HCT116 (cell line): ENCODE data around the gene RNF186. TPM values are rescaled to one million over a fixed set of nuclear protein-coding genes. Genes with fewer than 3 reads are reported as not detected.
"Not testable (repeated sequence)": the region's sequence is repeated elsewhere in the genome, so short reads cannot be mapped to it uniquely, and the experiment has no call there.

Experiments used
- ATAC-seq: fragments of 200-7000 bp; cut with Tn5 transposase; 2 replicates; pipeline ENCODE4 v1.9.1; 2020; ENCODE audit warnings: mild to moderate bottlenecking, moderate library complexity
- BruUV-seq: library from RNA; stranded (reverse); fragments of 400-500 nt; replicated peaks from 2 replicates; lab custom pipeline; 2021; lab: Mats Ljungman, UMichigan
- CTCF ChIA-PET: fragments of 300-600 bp; sonication (Branson Sonifier 250); formaldehyde crosslinking; loops from one replicate; lab custom pipeline; 2021; ENCODE audit warnings: antibody characterized with exemption; lab: Charles Lee
- POLR2A ChIA-PET: fragments of 300-600, 350-600 bp; sonication (Branson Sonifier 250); formaldehyde crosslinking; loops from one replicate; lab custom pipeline; 2021; ENCODE audit warnings: antibody characterized with exemption; lab: Charles Lee
- RAD21 ChIA-PET, 2 experiments: fragments of 300-600 bp; sonication (Branson Sonifier 250); formaldehyde crosslinking; loops; one replicate each; lab custom pipeline; 2023; ENCODE audit warnings: low total read pairs in 2 of 2; ENCODE audit not compliant: uncharacterized antibody in 2 of 2, unreplicated experiment in 2 of 2, low non-redundant PET in 1 of 2; lab: Charles Lee
- DNase-seq: peaks from one replicate; pipeline ENCODE4 v3.0.0-alpha.2; 2010; ENCODE audit warnings: low read depth, low spot score
- H2AFZ ChIP-seq: fragments of 200-600 bp; shearing (Covaris generic), sonication (generic); 2 replicates; pipeline ENCODE4 v1.6.1; 2017; ENCODE audit warnings: low read depth, mixed run types, mixed read lengths, antibody characterized with exemption, low read length; ENCODE audit not compliant: poor library complexity, severe bottlenecking
- H3K27ac ChIP-seq: 2 replicates; pipeline ENCODE4 v1.5.1; 2012; ENCODE audit warnings: low read depth, low read length
- H3K27me3 ChIP-seq: fragments of 200-600 bp; sonication (generic); 2 replicates; pipeline ENCODE4 v1.6.1; 2016; ENCODE audit warnings: mixed run types, low read length, mixed read lengths; ENCODE audit not compliant: insufficient read depth
- H3K36me3 ChIP-seq, 2 experiments: fragments of 200-500 bp in 1 of 2; fragments of 200-600 bp in 1 of 2; sonication (Bioruptor generic) in 1 of 2; sonication (generic) in 1 of 2; 2 replicates each; pipeline versions ENCODE4 v1.5.1 to v1.6.1; 2014 to 2016; ENCODE audit warnings: low read length in 2 of 2, inconsistent platforms in 1 of 2, mixed read lengths in 1 of 2, mixed run types in 1 of 2; ENCODE audit not compliant: insufficient read depth in 2 of 2, control insufficient read depth in 1 of 2
- H3K4me1 ChIP-seq, 2 experiments: fragments of 200-600 bp in 1 of 2; sonication (generic) in 1 of 2; 2 replicates each; pipeline versions ENCODE4 v1.5.1 to v1.6.1; 2012 to 2017; ENCODE audit warnings: low read length in 2 of 2, inconsistent platforms in 1 of 2, mild to moderate bottlenecking in 1 of 2, mixed read lengths in 1 of 2, mixed run types in 1 of 2, moderate library complexity in 1 of 2; ENCODE audit not compliant: insufficient read depth in 2 of 2, control insufficient read depth in 1 of 2
- H3K4me2 ChIP-seq: fragments of 200-600 bp; sonication (generic); 2 replicates; pipeline ENCODE4 v1.6.1; 2017; ENCODE audit warnings: mixed run types, low read length, mixed read lengths
- H3K4me3 ChIP-seq, 2 experiments: fragments of 200-600 bp in 1 of 2; sonication (generic) in 1 of 2; replicated peaks in 1 of 2; 2 replicates each; pipeline ENCODE4 v1.5.1; 2011 to 2016; ENCODE audit warnings: low read length in 2 of 2, control low read depth in 1 of 2, low read depth in 1 of 2, mild to moderate bottlenecking in 1 of 2, mixed read lengths in 1 of 2, mixed run types in 1 of 2
- H3K79me2 ChIP-seq: fragments of 200-600 bp; sonication (generic); 2 replicates; pipeline ENCODE4 v1.6.1; 2017; ENCODE audit warnings: mild to moderate bottlenecking, mixed run types, low read length, moderate library complexity, mixed read lengths; ENCODE audit not compliant: insufficient read depth
- H3K9ac ChIP-seq: fragments of 200-600 bp; sonication (generic); 2 replicates; pipeline ENCODE4 v1.6.1; 2016; ENCODE audit warnings: low read length, mixed read lengths
- H3K9me2 ChIP-seq: fragments of 200-600 bp; sonication (generic), shearing (Covaris generic); 2 replicates; pipeline ENCODE4 v1.6.1; 2017; ENCODE audit warnings: mixed run types, mild to moderate bottlenecking, moderate library complexity; ENCODE audit not compliant: insufficient read depth
- H3K9me3 ChIP-seq, 2 experiments: fragments of 200-500 bp in 1 of 2; fragments of 200-600 bp in 1 of 2; sonication (Bioruptor generic) in 1 of 2; sonication (generic) in 1 of 2; 2 replicates each; pipeline ENCODE4 v1.6.1; 2014 to 2017; ENCODE audit warnings: low read length in 2 of 2, mixed read lengths in 2 of 2, inconsistent platforms in 1 of 2, low read depth in 1 of 2, mild to moderate bottlenecking in 1 of 2, mixed run types in 1 of 2, moderate library complexity in 1 of 2; ENCODE audit not compliant: control insufficient read depth in 1 of 2, insufficient read depth in 1 of 2
- H4K20me1 ChIP-seq: fragments of 200-600 bp; sonication (generic), shearing (Covaris generic); 2 replicates; pipeline ENCODE4 v1.6.1; 2017; ENCODE audit warnings: mixed run types, mild to moderate bottlenecking, moderate library complexity; ENCODE audit not compliant: insufficient read depth
- CEBPB ChIP-seq: IDR thresholded peaks from 2 replicates; pipeline ENCODE4 v1.6.1; 2012; ENCODE audit warnings: low read depth
- EGR1 ChIP-seq: IDR thresholded peaks from 2 replicates; pipeline ENCODE4 v1.6.1; 2012; ENCODE audit warnings: low read depth
- EZH2 ChIP-seq: fragments of 200-600 bp; sonication (generic); IDR thresholded peaks from 2 replicates; pipeline ENCODE4 v1.6.1; 2017; ENCODE audit warnings: antibody characterized with exemption, mixed run types
- MAX ChIP-seq: IDR thresholded peaks from 2 replicates; pipeline ENCODE4 v1.6.1; 2012
- POLR2A ChIP-seq: IDR thresholded peaks from 2 replicates; pipeline ENCODE4 v1.7.0; 2011; ENCODE audit warnings: borderline replicate concordance; ENCODE audit not compliant: insufficient read depth, insufficient read length; ENCODE audit errors: extremely low read depth
- POLR2AphosphoS5 ChIP-seq: IDR thresholded peaks from 2 replicates; pipeline ENCODE4 v1.6.1; 2011; ENCODE audit warnings: mild to moderate bottlenecking, low read depth, low read length, moderate library complexity
- RAD21 ChIP-seq: IDR thresholded peaks from 2 replicates; pipeline ENCODE4 v1.6.1; 2012; ENCODE audit warnings: low read depth, mild to moderate bottlenecking
- SRF ChIP-seq: IDR thresholded peaks from 2 replicates; pipeline ENCODE4 v1.6.1; 2012; ENCODE audit warnings: low read depth
- TCF7L2 ChIP-seq: IDR thresholded peaks from 2 replicates; pipeline ENCODE4 v1.7.0; 2011; ENCODE audit warnings: borderline replicate concordance, inconsistent platforms; ENCODE audit not compliant: insufficient read depth, insufficient read length; ENCODE audit errors: extremely low read depth
- YY1 ChIP-seq: IDR thresholded peaks from 2 replicates; pipeline ENCODE4 v1.6.1; 2011; ENCODE audit warnings: low read length, low read depth, moderate library complexity, mild to moderate bottlenecking; ENCODE audit not compliant: insufficient replicate concordance; ENCODE audit errors: extremely low read depth
- intact Hi-C: fragments of 100-400 bp; cut with micrococcal nuclease; formaldehyde crosslinking; loops from 2 replicates; pipeline ENCODE4 v1.10.0; 2022
- total RNA-seq: library from RNA; stranded (reverse); gene quantifications from one replicate; pipeline ENCODE4 v1.2.1, GENCODE V29; 2021; ENCODE audit not compliant: unreplicated experiment
- TF ChIP-seq, protein P1 (sequence below): IDR thresholded peaks from 2 replicates; pipeline ENCODE4 v1.6.1; 2012

RNF186 gene
- total RNA-seq, 1 experiment from 2014 or later, result not detected

DNA sequence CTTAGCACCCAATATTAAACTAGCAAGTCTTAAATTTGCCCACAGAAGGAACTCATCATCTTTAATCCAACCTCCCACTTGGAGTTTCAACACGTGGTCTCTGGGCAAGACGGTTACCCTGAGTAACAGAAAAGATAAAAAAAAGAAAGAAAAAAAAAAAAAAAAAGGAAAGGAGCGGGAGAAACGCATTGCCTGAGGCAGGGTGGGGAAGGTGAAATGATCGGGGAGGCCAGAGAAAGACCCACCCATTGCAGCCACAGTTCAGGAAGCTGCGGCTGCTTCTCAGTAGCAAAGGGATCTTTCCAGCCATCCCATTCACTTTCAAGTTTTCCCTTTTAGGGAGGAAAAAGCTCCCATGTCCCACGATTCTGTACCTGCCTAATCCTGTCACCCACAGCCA, 35.1 kb upstream of the RNF186 start:
- Histone ChIP-seq H3K4me3 (no peak overlapping the region), H3K27me3 (no peaks in the 10 kb centered on the region), H3K9me3 (no peaks in the 10 kb centered on the region), H3K4me1 (no peaks in the 10 kb centered on the region), H4K20me1 (no peaks in the 10 kb centered on the region), H3K36me3 (no peaks in the 10 kb centered on the region), H3K9ac (no peak overlapping the region), H2AFZ (no peak overlapping the region), H3K79me2 (no peaks in the 10 kb centered on the region), H3K9me2 (no peaks in the 10 kb centered on the region), H3K27ac (no peak overlapping the region), H3K4me2 (no peak overlapping the region)
- BruUV-seq, result no TSS peak
- CTCF ChIA-PET, result no interaction called here
- POLR2A ChIA-PET, result no interaction called here
- ATAC-seq (no peak), DNase-seq (no peak)
- TF ChIP-seq CEBPB (no peak), POLR2AphosphoS5 (no peak), YY1 (no peak), SRF (no peak), TCF7L2 (no peak), MAX (no peak), POLR2A (no peak), EZH2 (no peak), RAD21 (no peak), EGR1 (no peak)
- TF ChIP-seq, protein P1, sequence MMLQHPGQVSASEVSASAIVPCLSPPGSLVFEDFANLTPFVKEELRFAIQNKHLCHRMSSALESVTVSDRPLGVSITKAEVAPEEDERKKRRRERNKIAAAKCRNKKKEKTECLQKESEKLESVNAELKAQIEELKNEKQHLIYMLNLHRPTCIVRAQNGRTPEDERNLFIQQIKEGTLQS, result no peak
- intact Hi-C loops, result no loop called here
- RAD21 ChIA-PET, result no interaction called here

DNA sequence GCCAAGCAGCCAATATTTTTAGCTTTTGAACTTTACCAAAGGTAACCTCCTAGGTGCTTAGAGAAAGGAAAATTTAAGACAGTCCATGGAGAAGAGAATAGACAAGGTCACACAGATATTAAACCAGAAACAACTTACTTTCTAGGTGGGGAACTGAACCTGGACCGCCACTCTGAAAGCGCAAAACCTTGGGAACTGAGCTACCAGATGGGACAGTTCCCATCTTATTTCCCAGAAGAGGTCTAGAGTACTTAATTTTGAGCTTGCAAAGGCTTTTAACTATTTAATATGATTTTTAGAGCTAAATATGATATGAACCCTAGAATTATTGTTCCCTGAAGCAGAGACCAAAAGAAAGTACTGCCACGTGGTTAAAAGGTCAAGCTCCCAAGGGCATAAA, 34.2 kb upstream of the RNF186 start:
- POLR2A ChIA-PET, H3K27ac ChIP-seq, H3K9me2 ChIP-seq, H3K79me2 ChIP-seq, H3K4me2 ChIP-seq, H3K9me3 ChIP-seq, H3K4me3 ChIP-seq, intact Hi-C loops, H3K36me3 ChIP-seq, H4K20me1 ChIP-seq, DNase-seq, H3K27me3 ChIP-seq, BruUV-seq, H3K4me1 ChIP-seq, RAD21 ChIA-PET, H2AFZ ChIP-seq, ATAC-seq, H3K9ac ChIP-seq: not testable (repeated sequence)
- CTCF ChIA-PET, result interaction anchor here (1.0 kb wide), 1 partner anchor 33 kb away, joined by 3 read pairs; the partner anchor contains the start of gene OTUD3

DNA sequence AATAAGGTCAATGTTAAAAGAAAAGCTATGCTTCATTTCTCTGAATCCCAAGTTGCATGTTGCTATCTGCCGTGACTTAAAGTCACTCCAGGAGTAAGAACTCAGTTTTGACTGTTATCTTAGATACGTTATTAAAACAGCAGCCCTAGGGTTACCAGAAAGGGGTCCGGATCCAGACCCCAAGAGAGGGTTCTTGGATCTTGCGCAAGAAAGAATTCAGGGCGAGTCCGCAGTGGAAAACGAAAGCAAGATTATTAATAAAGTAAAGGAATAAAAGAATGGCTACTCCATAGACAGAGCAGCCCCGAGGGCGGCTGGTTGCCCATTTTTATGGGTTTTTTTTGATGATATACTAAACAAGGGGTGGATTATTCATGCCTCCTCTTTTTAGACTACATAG, 32.3 kb upstream of the RNF186 start:
- H3K79me2 ChIP-seq, H3K27me3 ChIP-seq, H3K4me3 ChIP-seq, intact Hi-C loops, DNase-seq, H3K36me3 ChIP-seq, H3K4me1 ChIP-seq, BruUV-seq, RAD21 ChIA-PET, H3K9me2 ChIP-seq, H3K9ac ChIP-seq, H3K27ac ChIP-seq, H2AFZ ChIP-seq, CTCF ChIA-PET, POLR2A ChIA-PET, H3K9me3 ChIP-seq, ATAC-seq, H4K20me1 ChIP-seq, H3K4me2 ChIP-seq: not testable (repeated sequence)
